HT-29 (cell line): ENCODE data around the gene FAM241B. TPM values are rescaled to one million over a fixed set of nuclear protein-coding genes. Genes with fewer than 3 reads are reported as not detected.

Experiments used
- DNase-seq: peaks from one replicate; pipeline ENCODE4 v3.0.0-alpha.2; 2015; ENCODE audit warnings: low spot score
- total RNA-seq: library from RNA; depleted of rRNA; stranded (reverse); fragments of >200 nt; shearing (Covaris generic); gene quantifications from 2 replicates; pipeline ENCODE4 v1.2.3, GENCODE V29; 2014; rRNA removed

FAM241B gene
- total RNA-seq, 1 experiment from 2014 or later, result 3.5 TPM

- DNase-seq, result no peak
Measured at GRCh38 chr10:69666756-69667155, 36.7 kb downstream of the FAM241B start.

GRCh38 chr10:69668721-69669120 lies 38.7 kb downstream of the FAM241B start:
- no peak for DNase-seq

- no peak for DNase-seq
Measured at GRCh38 chr10:69669409-69669808, 39.4 kb downstream of the FAM241B start.

- DNase-seq, result no peak
Measured at GRCh38 chr10:69673521-69673920, 43.5 kb downstream of the FAM241B start.

DNA sequence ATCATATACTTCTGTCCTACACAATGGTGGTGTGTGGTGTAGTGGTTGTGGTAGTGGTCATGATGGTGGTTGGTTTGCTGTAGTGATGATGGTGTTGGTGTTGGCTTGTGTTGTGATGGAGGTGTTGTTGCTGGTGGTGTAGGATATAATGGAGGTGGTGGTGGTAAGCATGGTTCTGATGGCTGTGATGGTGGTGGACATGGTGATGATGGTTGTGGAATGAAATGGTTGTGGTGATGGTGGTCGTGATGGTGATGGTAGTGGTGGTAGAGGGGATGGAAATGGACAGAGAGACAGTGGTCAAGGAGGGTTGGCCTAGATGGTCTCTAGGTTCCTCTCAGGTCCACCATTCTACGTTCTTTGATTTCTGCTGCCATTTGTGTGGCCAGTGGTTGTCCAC lies 44.7 kb downstream of the FAM241B start:
- DNase-seq, result no peak

DNA sequence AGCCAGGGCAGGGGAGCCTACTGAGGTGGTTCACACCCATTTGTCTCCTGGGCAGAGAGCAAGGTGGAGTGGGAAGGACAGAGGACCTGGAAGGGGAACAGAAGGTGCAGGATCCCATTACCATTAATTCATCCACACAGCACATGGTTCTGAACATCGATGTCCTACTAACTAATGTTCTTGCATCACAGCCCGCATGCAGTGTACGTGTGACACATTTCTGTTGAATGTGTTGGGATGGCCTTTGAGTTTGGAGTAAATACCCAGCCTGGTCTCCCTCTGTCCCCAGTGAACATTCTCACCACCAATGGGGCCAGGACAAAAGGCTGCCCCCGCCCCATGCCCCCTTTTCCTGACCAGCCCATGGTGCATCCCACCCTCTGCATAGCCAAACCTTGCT lies 46.3 kb downstream of the FAM241B start:
- DNase-seq, result no peak

GRCh38 chr10:69677985-69678654 lies 48.1 kb downstream of the FAM241B start:
- DNase-seq, result no peak

DNA sequence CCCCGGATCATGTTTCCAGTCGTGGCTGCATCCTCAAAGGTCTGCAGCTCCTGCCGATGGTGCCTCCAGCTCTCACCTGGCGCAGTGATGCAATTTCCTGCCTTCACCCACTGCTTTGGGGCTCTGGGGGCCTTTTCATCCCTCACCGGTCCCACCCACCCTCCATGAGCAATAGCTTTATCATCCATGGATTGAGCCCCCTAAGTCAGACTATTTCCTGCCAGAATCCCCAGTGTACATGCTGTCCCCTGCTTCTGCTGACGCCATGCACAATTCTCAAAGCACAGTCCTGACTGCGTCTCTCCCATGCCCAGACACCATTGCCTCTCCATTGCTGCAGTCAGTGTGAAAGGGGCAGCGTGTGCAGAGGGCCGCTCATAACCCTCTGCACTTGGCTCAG lies 49.7 kb downstream of the FAM241B start:
- DNase-seq, result no peak

- DNase-seq, result no peak
Measured at GRCh38 chr10:69680610-69681009, 50.6 kb downstream of the FAM241B start.

DNA sequence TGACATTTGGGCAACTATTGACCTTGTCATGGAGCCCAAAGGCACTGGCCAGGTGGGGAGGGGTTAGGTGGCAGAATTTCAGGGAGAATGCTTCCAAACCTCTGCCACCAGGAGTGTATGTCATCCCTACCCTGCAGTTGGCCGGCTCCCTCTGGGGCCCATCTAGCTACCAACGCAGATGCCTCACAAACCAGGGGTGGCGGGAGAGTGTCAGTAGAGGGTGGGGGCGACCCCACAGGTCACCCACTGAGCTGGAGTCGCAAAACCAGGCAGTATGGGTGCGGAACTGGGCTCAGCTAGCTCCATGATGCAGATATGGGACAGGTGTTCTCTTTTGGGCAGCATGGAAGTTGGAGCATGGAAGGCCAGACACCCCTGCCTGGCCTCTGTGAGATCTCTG lies 51.4 kb downstream of the FAM241B start:
- DNase-seq, result no peak

DNA sequence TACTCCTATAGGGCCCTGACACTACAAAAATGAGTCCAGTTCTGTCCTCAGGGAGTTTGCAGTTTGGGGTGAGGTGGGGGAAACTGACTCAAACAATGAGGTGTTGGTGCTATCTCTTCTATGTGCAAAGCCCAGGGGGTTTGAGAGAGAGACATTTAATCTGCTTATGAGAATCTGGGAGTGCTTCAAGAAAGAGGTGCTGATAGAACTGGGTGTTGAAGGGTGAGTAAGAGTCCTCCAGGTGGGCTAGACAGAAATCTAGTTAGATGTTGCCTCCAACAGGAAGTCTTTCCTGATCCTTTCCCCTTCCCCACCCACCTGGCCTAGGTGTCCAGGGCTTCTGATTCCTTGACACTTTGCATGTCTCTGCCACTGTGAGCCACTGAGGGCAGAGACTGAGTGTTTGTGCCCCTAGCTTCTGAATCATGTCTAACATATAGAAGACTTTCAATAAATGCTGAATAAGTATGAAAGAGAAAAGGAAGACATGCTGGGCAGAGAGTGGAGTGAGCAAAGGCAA lies 53.0 kb downstream of the FAM241B start:
- DNase-seq, result no peak

Other genes starting within 250 kb of the FAM241B start
- gene TACR2, start 213.3 kb upstream of the FAM241B start, total RNA-seq, result 1.9 and 2.2 TPM in 2 replicates
- gene TSPAN15, start 178.8 kb upstream of the FAM241B start, total RNA-seq, result 103 and 115 TPM in 2 replicates
- 0.99 and 1.5 TPM in 2 replicates for gene NEUROG3, start 56.8 kb upstream of the FAM241B start, total RNA-seq
- 0.05 and 0.18 TPM in 2 replicates for gene COL13A1, start 171.7 kb downstream of the FAM241B start, total RNA-seq